ENCODE results near the gene FAM221B.

Gene FAM221B

DNA sequence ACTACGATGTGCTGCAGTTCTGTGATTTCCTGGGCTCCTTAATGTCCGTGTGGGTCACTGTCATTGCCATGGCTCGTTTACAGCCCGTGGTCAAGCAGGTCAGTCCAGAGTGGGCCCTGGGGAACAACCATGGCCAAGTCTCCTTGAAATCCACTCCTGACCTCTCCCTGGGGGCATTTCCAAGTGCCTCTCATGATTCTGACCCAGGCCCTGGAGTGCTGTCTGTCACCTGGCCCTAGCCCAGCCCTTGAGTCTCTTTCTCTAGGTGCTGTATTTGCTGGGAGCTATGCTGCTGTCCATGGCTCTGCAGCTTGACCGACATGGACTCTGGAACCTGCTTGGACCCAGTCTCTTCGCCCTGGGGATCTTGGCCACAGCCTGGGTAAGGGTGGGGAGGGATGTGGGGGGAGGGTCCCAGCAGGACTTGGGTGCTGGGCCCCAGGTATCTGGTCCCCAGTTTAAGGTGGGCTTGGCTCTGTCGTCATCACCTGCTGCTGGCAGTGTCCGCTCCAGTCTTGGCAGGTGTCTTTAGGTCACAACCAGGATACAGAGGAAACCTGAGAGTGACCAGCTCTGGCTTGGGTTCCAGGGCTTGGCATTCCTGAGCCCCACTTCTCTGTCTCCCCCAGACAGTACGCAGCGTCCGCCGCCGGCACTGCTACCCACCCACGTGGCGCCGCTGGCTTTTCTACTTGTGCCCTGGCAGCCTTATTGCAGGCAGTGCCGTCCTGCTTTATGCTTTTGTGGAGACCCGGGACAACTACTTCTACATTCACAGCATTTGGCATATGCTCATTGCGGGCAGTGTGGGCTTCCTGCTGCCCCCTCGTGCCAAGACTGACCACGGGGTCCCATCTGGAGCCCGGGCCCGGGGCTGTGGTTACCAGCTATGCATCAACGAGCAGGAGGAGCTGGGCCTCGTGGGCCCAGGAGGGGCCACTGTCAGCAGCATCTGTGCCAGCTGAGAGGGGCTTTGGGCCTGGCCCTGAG lies 24.6 kb upstream of the FAM221B start:
- H3K4me3 ChIP-seq (ENCODE audit: low read length): no peak overlapping the region
- DNase-seq (ENCODE audit: low read depth, low spot score): no peak

DNA sequence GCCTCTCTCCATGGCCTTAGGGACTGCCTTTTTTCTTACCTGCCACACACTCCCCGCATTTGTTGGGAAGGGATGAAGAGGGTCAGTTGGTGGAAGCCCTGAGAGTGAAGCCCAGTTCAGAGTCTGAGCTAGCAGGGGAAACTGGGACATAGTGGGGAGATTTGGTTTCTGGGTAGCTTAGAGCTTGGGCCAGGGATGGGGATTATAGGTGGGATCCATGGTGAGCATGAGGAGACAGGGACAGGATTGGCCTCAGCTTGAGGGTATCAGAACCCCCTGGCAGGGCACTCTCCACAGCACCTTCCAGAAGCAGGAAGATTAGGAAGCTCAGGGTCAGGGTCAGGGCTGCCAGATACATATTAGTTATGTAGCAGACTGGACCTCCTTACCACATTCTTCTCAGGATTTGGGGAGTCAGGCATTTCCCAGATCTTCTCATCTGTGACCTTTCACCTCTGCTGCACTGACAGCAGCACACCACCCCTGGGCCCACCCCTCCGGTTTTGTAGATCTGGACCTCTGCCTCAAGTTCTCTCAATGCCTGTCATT lies 23.8 kb upstream of the FAM221B start:
- no peak overlapping the region for H3K4me3 ChIP-seq (ENCODE audit: low read length)
- no peak for DNase-seq (ENCODE audit: low read depth, low spot score)

DNA sequence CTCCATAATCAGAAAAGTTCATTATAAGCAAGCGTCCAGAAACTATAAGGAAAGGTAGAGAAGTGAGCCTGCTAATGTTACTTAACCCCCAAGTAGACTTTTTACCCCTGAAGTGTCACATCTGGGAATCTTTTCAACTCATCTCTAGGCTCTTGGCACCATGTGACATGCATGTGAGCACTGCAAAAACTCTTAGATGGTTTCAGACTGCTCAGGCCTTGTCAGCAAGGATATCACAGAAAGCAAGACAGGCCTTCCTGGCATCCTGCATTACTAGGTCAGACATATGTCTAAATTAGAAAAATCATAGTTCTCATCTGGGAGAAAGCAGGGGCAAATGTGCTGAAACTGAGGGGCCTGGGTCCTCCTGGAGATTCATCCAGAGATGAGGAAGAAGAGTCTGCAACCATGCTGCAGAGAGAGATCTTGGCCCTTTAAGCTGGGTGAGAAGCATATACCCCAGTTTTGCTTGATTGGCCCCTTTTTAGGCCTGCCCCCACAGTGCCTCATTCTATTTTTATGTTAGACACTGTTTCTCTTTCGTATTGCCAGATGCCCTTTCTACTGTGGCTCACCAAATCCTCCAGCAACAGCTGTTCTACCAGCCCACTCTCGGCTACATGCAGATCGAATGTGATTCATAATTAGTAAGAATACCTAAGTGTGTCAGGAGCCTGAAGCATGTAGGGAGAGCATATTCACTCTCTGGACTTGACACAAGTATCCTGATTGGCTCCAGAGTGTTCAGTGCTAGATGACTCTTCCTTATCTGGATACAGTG lies 19.4 kb upstream of the FAM221B start:
- DNase-seq (ENCODE audit: low read depth, low spot score): no peak
- no peak overlapping the region for H3K4me3 ChIP-seq (ENCODE audit: low read length)

DNA sequence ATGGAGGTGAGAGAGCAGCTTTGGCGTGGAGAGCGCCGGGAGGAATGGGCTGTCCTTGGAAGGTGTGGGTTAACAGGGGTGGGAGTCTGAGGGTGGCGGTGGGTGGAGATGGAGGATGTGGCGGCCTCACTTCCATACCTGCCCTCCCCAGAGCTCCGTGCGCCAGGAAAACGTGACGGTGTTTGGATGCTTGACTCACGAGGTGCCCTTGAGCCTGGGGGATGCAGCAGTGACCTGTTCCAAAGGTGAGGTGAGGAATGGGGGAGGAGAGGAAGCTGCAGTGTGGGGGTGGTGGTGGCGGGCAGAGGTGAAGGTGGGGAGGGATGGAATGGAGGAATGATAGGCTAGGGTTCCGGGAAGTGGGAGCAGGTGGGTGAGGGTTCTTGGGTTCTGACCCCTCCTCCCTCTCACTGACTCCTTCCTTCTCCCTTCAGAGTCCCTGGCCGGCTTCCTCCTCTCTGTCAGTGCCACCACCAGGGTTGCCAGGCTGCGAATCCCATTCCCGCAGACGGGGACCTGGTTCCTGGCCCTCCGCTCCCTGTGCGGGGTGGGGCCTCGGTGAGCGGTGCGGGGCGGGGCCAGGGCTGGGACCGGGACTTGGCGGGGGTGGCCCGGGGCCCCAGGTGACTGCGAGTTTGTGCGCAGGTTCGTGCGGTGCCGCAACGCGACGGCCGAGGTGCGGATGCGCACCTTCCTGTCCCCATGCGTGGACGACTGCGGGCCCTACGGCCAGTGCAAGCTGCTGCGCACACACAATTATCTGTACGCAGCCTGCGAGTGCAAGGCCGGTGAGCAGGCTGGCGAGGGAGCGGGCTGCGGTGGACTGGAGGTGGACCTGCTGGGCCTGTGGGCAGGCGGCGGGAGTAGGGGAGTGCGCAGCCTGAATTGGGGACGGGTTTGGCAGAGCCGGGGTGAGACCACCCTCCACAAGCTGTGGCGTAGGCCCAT lies 17.6 kb upstream of the FAM221B start:
- no peak for DNase-seq (ENCODE audit: low read depth, low spot score)
- no peak overlapping the region for H3K4me3 ChIP-seq (ENCODE audit: low read length)

DNA sequence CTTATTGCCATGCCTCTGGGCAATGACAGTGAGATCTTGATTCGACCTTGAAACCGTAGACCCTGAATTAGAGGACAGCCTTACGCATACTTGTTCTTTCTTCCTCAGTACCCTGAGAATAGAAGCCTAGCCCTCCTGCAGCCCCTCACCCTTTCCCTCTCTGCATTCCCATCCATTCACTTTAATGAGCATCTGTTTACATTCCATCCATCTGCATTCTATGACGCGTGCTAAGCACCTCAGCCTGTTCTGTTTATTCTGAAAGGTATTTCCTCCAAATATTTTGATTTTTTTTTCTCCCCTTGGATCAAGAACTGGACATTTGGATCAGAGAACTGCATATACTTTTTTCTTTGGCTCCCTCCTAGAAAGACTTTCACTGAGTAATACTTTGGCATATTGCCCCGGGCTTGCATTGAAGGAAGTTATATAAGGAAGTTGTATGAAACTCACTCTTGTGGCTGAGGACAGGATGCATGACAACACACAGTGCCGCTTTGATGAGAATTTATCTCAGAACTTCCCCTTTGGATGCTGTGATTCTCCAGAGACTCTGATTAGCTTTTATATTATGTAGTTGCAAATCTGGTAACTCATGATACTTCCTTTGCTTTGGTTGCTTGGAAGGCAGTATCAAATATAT lies 16.2 kb upstream of the FAM221B start:
- no peak overlapping the region for H3K4me3 ChIP-seq (ENCODE audit: low read length)

DNA sequence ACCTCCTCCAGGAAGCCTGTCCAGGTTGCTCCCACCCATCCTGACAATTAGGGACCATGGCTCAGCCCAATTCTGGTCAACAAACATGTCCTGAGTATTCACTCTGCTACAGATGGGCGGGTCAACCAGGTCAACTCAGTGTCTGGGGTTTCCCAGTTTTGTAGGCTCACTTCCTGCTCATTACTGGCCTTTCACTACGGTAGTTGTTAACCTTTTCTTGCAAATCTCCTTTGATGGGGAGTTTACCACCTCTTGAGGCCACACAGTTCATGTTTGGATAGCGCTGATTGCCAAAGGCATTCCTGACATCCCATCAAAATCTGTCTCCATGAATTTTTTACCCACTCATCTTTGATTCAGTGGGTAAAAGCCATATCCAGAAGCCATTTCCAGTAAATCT lies 14.3 kb upstream of the FAM221B start:
- no peak for DNase-seq (ENCODE audit: low read depth, low spot score)
- H3K4me3 ChIP-seq (ENCODE audit: low read length): no peak overlapping the region

More for the DNA sequence above, 16.2 kb upstream of the FAM221B start:
- peak; percentile 67 for DNase-seq (ENCODE audit: low read depth, low spot score)

DNA sequence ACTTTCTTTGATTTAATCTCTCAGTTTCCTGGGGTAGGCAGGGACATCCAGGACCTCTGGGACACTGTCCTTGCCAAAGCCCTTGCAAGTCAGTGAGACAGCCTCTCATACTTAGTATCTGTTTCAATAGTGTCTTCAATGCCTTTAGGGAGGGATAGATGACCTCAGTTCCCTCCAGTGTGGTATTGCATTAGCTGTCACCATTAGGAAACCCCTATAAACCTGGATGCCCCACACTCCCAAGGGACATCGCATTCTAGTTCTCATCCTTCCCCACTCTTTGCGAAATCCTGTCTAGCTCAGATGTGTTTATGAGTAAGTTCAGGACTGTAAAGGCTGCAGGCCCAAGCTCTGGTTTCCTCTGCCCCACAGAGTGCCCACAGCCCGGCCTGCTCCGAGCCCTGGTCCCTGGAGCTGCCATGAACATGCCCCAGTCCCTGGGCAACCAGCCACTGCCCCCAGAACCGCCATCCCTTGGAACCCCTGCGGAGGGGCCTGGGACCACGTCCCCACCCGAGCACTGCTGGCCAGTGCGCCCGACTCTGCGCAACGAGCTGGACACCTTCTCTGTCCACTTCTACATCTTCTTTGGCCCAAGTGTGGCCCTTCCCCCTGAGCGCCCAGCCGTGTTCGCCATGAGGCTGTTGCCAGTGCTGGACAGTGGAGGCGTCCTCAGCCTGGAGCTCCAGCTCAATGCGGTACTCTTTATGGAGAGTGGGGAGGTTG lies 13.7 kb upstream of the FAM221B start:
- H3K4me3 ChIP-seq (ENCODE audit: low read length): no peak overlapping the region
- no peak for DNase-seq (ENCODE audit: low read depth, low spot score)

DNA sequence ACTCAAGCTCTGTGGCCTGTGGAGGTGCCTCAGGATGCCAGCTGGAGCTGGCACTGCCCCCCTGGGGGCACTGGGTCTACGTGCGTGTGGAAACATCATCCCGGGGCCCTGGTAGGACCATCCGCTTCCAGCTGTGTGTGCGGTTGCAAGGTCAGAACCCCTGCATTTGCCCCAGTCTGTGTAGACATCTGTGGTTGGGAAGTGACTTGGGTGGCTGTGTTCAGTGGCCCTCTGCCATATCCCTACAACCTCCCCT lies 13.0 kb upstream of the FAM221B start:
- H3K4me3 ChIP-seq (ENCODE audit: low read length): no peak overlapping the region
- DNase-seq (ENCODE audit: low read depth, low spot score): no peak

DNA sequence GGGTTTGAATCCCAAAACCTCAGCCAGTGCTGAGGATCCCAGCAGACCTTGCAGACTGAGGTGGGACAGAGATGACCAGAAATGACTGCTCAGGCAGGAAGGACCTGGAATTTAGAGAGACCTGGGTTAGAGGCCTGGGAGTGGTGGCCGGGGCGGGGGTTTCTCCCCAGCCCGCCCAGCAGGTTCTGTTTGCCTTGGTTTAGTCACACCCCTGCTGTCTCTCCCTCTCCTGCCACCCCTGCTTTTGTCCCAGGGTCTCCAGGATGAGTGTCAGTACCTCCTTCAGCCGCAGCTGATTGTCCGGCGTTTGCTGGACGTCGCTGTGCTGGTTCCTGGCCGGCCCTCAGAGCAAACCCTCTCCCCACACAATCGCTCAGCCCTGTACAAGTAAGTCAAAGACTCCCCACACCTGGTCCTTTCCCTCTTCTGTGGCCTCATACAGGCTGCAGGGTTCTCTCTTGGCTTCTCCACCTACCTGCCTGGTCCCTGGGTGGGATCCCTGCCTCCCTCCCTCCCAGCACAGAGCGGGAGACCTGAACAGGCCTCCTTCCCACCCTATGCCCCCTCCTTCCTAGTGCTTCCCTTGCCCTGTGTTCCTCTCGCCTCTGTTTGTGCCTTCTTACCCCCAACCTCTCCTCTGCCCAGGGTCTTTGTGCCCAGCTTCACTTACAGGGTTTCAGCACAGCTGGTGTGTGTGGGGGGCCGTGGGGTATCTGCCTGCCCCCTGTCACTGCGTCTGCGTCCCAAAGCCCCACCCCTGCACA lies 12.5 kb upstream of the FAM221B start:
- DNase-seq (ENCODE audit: low read depth, low spot score): no peak

DNA sequence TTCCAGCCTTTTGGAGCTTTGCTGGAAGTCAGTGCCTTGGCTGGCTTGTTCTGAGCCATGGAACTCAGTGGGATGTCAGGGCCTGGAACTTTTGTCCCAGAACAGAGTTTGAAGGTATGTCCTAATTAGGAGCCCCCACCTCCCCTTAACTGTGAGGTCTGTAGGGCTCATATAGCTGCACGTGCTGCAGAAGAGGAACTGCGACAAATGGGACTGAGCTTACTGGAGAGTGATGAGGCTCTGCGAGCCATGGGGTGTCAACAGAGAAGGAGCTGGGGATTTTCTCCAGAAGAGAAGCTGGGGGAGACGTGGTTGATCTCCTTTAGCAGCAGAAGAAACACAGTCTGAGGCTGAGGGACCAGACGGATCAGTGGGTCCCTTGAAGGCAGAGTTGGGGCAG lies 11.4 kb upstream of the FAM221B start:
- DNase-seq (ENCODE audit: low read depth, low spot score): no peak

More for the DNA sequence above, 12.5 kb upstream of the FAM221B start:
- no peak overlapping the region for H3K4me3 ChIP-seq (ENCODE audit: low read length)

DNA sequence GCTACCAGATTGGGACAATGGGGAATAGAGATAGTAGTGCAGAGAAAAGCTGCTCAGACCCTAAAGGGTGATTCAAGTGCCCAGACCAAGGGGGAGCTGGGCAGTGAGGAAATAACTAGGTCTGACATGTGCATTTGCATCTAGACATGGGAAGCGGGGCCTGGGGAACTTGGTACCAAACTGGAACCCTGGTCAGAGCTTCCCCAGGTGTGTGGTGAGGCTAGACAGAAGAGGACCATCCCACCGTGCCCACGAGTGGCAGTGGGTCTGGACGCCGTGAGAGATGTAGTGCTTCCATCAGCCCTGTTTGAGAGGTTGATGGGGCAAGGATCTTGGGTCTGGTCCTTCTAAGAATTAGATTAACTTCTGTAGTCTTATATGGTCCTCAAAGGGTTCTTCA lies 8.1 kb upstream of the FAM221B start:
- DNase-seq (ENCODE audit: low read depth, low spot score): no peak
- no peak overlapping the region for H3K4me3 ChIP-seq (ENCODE audit: low read length)

More for the DNA sequence above, 11.4 kb upstream of the FAM221B start:
- H3K4me3 ChIP-seq (ENCODE audit: low read length): no peak overlapping the region

DNA sequence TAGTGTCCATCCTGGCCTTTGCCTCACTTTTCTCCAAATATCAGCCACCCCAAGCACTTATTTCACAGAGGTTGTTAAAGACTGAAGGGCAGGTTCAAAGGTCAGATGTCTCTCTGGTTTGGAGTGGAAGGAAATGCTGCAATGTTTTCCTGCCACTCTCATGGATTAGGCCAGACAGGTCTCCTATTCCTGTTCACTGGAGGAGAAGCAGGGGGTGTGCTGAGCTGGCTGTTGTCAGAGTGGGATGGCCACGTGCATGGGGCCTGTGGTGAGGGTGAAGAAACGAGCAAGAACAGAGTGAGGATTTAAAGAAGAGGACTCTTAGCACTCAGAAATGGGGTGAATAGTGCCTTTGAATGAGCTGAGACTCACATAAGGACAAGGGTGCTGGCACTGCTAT lies 7.2 kb upstream of the FAM221B start:
- no peak overlapping the region for H3K4me3 ChIP-seq (ENCODE audit: low read length)
- DNase-seq (ENCODE audit: low read depth, low spot score): no peak

DNA sequence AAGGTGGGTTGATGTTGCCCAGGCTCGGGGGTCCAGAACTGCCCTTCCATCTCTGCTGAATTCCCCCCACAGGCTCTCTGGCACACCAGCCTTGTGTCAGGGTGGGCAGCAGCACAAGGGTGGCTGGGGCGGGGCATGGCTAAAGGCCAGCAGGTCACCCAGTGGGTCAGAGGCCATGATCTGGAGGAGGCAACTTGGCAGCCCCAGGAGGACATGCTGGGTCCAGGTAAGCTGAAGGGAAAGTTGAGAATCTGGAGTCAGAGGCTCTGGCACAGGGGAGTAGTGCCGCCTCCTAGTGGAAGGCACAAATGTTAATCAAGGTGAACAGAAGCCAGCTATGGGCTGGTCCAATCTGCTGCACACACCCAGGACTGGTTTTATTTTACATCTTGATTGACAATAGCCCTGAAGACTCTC lies 6.7 kb upstream of the FAM221B start:
- no peak overlapping the region for H3K4me3 ChIP-seq (ENCODE audit: low read length)
- no peak for DNase-seq (ENCODE audit: low read depth, low spot score)

DNA sequence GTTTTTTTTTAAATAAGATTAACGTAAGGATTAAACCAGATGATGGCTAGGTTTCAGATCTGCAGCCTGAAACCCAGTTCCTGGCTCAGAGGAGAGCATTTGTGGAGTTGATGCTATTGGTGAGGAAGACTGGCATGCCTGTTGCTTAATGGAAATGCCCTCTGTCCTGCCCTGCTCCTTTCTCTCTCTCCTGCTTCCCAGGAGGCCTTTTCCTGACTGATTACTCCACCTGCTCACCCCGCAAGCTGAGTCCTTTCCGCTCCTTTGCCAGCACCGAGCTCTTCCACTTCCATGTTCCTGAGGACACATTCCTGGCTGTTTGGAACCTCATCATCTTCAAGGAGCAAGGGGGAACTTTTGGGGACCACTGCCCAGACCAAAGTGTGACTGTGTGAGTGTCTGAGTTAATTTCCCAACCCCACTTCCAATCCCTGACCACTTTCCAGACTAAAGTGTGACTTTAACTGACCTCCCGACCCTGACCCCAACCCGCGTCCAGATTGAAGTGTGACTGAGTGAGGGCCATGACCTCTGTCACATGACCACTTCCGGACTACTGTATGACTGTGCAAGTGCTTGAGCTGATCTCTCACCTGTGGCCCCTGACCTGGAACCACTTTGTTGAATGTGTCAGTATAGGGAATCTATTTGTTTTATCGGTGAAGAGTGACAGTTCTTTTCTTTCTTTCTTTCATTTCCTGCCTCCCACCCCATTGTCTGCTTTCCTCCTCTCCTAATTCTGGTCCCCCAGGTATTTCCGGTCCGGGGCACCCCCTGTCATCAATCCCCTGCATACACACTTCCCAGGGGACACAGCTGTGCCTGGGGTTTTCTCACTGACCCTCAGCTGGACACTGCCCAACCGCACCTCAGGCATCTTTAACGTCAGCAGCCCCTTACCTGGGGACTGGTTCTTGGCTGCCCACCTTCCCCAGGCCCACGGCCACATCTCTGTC lies 6.0 kb upstream of the FAM221B start:
- no peak overlapping the region for H3K4me3 ChIP-seq (ENCODE audit: low read length)

DNA sequence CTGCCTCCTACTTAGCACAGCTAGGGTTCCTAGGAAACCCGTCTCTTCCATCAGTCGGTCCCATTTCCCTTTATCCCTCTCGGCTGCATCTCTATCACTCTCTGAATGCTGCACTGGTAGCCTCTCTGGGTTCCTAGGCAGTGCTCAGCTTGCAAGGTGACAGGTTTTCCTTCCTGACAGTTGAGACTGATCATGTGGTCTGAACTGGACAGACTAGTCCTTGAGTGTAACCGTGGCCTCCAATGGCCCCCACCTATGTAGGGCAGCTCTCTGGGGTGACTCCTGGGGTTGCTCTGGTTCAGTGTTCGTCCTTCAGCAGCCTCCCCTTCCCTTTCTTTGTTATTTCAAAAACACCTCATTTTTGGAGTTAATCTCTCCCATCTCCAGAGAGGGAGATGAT lies 4.3 kb upstream of the FAM221B start:
- no peak overlapping the region for H3K4me3 ChIP-seq (ENCODE audit: low read length)
- no peak for DNase-seq (ENCODE audit: low read depth, low spot score)

More for the DNA sequence above, 6.0 kb upstream of the FAM221B start:
- DNase-seq (ENCODE audit: low read depth, low spot score): no peak

DNA sequence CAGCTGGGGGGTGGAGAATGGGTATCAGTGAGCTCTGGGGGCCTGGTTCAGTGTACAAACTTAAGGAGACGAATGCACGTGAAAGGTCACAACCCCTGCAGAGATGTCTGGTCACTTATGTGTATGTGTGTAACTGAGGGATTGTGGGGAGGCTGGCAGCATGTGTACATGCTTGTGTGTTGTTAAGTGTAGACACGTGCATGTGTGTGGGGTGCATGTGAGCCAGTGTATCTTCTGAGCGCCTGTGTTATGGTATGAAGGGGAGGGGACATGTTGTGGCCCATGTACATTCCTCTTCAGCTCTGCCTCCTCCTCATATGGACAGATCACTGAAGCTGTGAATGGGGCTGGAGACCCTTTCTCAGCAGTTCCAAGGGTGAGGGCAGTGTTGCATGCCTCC lies 2.5 kb upstream of the FAM221B start:
- H3K4me3 ChIP-seq (ENCODE audit: low read length): no peak overlapping the region
- DNase-seq (ENCODE audit: low read depth, low spot score): no peak

All from Jurkat, Clone E6-1 (cell line).